ENCODE measurements around the gene DHRSX. TPM values are rescaled to one million over a fixed set of nuclear protein-coding genes. Genes with fewer than 3 reads are reported as not detected.

Gene DHRSX
- total RNA-seq, 4 donors from 2014 or later = 19.6 to 22.4 (median 21.0) TPM

DNA sequence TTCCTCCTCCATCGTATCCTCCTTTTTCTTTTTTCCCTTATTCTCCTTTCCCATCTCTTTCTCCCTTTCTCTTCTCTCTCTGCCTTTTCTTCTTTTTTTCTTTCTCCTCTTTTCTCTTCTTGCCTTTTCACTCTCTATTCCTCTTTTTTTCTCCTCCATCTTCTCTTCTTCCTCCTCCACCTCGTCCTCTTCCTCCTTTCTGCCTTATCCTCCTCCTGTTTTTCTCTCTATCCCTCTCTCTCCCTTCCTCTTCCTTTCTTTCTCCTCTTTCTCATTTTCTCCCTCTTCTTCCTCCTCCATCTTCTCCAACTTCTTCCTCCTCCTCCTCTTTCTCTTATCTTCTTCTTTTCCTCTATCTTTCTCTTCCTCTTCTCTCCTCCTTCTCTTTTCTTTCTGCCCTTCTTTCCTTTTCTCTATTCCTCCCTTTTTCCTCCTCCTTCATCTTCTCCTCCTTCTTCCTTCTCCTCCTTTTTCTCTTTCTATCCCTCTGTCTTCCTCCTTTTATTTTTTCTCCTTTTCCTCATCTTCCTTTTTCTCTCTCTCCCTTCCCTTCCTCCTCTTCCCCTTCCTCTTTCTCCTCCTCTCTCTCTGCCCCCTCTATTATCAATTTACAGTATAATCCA lies 269.1 kb downstream of the DHRSX start:
- peaks cover 0 to 20% (median 8%) of the 10 kb centered on the region in 4 donors for H3K36me3 ChIP-seq
- peaks cover 0 to 3% (median 0%) of the 10 kb centered on the region in 4 donors for H3K9me3 ChIP-seq
- TF ChIP-seq, protein P1, sequence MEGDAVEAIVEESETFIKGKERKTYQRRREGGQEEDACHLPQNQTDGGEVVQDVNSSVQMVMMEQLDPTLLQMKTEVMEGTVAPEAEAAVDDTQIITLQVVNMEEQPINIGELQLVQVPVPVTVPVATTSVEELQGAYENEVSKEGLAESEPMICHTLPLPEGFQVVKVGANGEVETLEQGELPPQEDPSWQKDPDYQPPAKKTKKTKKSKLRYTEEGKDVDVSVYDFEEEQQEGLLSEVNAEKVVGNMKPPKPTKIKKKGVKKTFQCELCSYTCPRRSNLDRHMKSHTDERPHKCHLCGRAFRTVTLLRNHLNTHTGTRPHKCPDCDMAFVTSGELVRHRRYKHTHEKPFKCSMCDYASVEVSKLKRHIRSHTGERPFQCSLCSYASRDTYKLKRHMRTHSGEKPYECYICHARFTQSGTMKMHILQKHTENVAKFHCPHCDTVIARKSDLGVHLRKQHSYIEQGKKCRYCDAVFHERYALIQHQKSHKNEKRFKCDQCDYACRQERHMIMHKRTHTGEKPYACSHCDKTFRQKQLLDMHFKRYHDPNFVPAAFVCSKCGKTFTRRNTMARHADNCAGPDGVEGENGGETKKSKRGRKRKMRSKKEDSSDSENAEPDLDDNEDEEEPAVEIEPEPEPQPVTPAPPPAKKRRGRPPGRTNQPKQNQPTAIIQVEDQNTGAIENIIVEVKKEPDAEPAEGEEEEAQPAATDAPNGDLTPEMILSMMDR (IDR thresholded peaks at IDR 0.05) = no peak
- TF ChIP-seq POLR2AphosphoS5 (IDR thresholded peaks at IDR 0.05) (no peak), EP300 (IDR thresholded peaks at IDR 0.05) (no peak), POLR2A (IDR thresholded peaks at IDR 0.05; ENCODE audit: low read depth) (no peak)
- H3K4me3 ChIP-seq = no peak overlapping the region
- H3K27me3 ChIP-seq = no peaks in the 10 kb centered on the region
- no peak for DNase-seq (ENCODE audit: extremely low spot score)
- H3K4me1 ChIP-seq = peaks cover 0 to 11% (median 3%) of the 10 kb centered on the region in 4 donors
- WGBS = 95% methylated on average over 2 of the region's 2 CpGs
- no peak overlapping the region for H3K27ac ChIP-seq (replicated peaks in 1 of 4)
- intact Hi-C loops (cut with DNase I) = no loop called here

DNA sequence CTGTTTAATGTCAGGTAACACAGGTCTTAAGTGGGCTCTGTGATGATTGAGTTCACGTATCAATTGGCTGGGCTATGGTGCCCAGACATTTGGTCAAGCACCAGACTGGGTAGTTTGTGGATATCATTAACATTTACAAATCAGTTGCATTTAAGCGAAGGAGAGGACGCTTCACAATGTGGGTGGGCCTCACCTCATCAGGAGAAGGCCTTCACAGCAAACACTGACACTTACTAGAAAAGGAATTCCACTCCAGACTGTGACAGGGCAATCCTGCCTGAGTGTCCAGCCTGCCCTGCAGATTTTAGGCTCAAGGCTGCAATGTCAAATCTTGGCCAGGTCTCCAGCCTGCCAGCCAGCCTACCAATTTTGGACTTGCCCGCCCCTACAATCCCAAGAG lies 270.3 kb downstream of the DHRSX start:
- intact Hi-C loops (cut with DNase I) = no loop called here
- Histone ChIP-seq H3K27me3 (no peaks in the 10 kb centered on the region), H3K36me3 (peaks cover 0 to 22% (median 8%) of the 10 kb centered on the region in 4 donors), H3K4me1 (peaks cover 0 to 11% (median 3%) of the 10 kb centered on the region in 4 donors), H3K9me3 (peaks cover 0 to 3% (median 0%) of the 10 kb centered on the region in 4 donors), H3K27ac (replicated peaks in 1 of 4) (no peak overlapping the region), H3K4me3 (no peak overlapping the region)
- TF ChIP-seq EP300 (IDR thresholded peaks at IDR 0.05) = no peak
- no peak for TF ChIP-seq POLR2AphosphoS5 (IDR thresholded peaks at IDR 0.05)
- TF ChIP-seq, protein P1 (IDR thresholded peaks at IDR 0.05) = no peak
- TF ChIP-seq POLR2A (IDR thresholded peaks at IDR 0.05; ENCODE audit: low read depth) = no peak
- WGBS = 91% methylated on average over 4 of the region's 4 CpGs
- DNase-seq (ENCODE audit: extremely low spot score) = no peak

DNA sequence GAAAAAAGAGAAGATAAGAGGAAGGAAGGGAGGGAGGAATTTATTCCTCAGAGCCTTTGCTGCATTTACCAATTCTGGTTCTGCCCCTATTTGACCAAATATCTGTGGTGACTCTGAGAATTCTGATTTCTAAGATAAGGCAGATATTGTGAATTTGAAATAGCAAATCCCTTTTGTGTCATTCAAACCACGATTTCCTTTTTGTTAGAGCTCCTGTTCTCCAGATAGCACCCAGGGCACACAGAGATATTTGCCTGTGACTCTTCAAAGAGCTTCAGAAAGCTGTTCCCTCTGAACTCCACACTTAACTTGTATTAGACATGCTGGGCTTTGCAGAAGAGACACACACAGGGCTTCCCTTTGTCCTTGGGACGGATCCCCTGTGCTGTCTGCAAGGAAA lies 272.2 kb downstream of the DHRSX start:
- no peak overlapping the region for H3K27ac ChIP-seq (replicated peaks in 1 of 4)
- no peak for DNase-seq (ENCODE audit: extremely low spot score)
- H3K36me3 ChIP-seq = peaks cover 0 to 29% (median 10%) of the 10 kb centered on the region in 4 donors
- TF ChIP-seq, protein P1 (IDR thresholded peaks at IDR 0.05) = no peak
- no peak for TF ChIP-seq POLR2AphosphoS5 (IDR thresholded peaks at IDR 0.05)
- TF ChIP-seq POLR2A (IDR thresholded peaks at IDR 0.05; ENCODE audit: low read depth) = no peak
- no peak for TF ChIP-seq EP300 (IDR thresholded peaks at IDR 0.05)
- WGBS = 77% methylated on average over 2 of the region's 2 CpGs
- no peaks in the 10 kb centered on the region for H3K27me3 ChIP-seq
- peaks cover 0 to 7% (median 3%) of the 10 kb centered on the region in 4 donors for H3K4me1 ChIP-seq
- no peak overlapping the region for H3K4me3 ChIP-seq
- H3K9me3 ChIP-seq = peaks cover 0 to 3% (median 0%) of the 10 kb centered on the region in 4 donors
- intact Hi-C loops (cut with DNase I) = no loop called here

DNA sequence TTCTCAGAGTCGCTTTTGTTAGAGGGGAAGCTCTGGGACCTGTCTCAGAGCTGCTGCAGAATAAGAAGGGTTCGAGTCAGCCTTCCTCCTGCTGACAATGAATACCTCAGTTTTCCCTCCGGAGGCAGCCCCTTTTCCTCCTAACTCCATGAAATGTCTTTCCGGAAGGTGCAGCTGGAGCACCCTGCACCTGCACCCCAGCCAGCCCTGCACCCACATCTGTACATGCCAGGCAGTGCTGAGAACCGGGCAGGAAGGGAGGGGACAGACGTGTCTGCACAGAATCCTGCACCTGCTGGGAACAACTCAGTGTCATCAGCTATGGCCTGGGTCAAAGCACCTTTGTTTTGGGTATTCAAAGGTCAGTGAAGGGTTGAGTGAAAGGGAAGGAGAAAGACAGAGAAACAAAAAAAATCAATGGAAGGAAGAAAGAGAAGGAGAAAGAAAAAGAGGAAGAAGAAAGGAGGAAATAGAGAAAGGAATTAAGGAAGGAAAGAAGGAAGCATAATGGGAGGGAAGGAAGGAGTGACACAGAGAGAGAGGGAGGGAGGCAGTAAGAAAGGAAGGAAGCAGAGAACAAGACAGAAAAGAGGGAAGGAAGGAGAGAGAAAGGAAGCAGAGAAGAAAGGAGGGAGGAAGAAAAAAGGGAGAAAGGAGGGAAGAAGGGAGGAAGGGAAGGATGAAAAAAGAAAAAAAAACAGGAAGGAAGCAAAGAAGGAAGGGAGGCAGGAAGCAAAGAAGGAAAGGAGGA lies 273.7 kb downstream of the DHRSX start:
- Histone ChIP-seq H3K36me3 (peaks cover 0 to 44% (median 13%) of the 10 kb centered on the region in 4 donors), H3K27ac (replicated peaks in 1 of 4) (no peak overlapping the region), H3K27me3 (no peaks in the 10 kb centered on the region), H3K4me3 (no peak overlapping the region), H3K9me3 (peaks cover 0 to 3% (median 0%) of the 10 kb centered on the region in 4 donors), H3K4me1 (no peaks in the 10 kb centered on the region)
- intact Hi-C loops (cut with DNase I) = no loop called here
- no peak for DNase-seq (ENCODE audit: extremely low spot score)
- TF ChIP-seq POLR2A (IDR thresholded peaks at IDR 0.05; ENCODE audit: low read depth) (no peak), EP300 (IDR thresholded peaks at IDR 0.05) (no peak), POLR2AphosphoS5 (IDR thresholded peaks at IDR 0.05) (no peak)
- TF ChIP-seq, protein P1 (IDR thresholded peaks at IDR 0.05) = no peak
- 89% methylated on average over 6 of the region's 6 CpGs for WGBS

Measured in esophagus muscularis mucosa (tissue), 4 donors.